ENCODE measurements around the gene SERPINA9. TPM values are rescaled to one million over a fixed set of nuclear protein-coding genes. Genes with fewer than 3 reads are reported as not detected.
"Not testable (repeated sequence)": the region's sequence is repeated elsewhere in the genome, so short reads cannot be mapped to it uniquely, and the experiment has no call there.

The SERPINA9 gene
- total RNA-seq, 3 donors from 2014 or later (not counting 1 experiment from before 2014, with no cell fraction given): not detected

GRCh38 chr14:94515856-94516255, 39.9 kb upstream of the SERPINA9 start:
- ATAC-seq (no peak), DNase-seq (no peak)
- Mint-ChIP-seq H3K9me3 (peaks cover 12 to 13% of the 10 kb centered on the region in 2 donors), H3K27me3 (ENCODE audit: low read depth in 2 of 2) (peaks cover 0 to 3% of the 10 kb centered on the region in 2 donors), H3K27ac (no peak overlapping the region), H3K4me1 (no peaks in the 10 kb centered on the region), H3K36me3 (no peaks in the 10 kb centered on the region), H3K4me3 (no peak overlapping the region)
- H3K27ac ChIP-seq (ENCODE audit: low read length): no peak overlapping the region
- intact Hi-C loops (cut with micrococcal nuclease): no loop called here
- H3K4me3 ChIP-seq (ENCODE audit: low read length): no peak overlapping the region
- no peaks in the 10 kb centered on the region for H3K36me3 ChIP-seq (ENCODE audit: control insufficient read depth, insufficient read depth, low read length)
- 96% methylated on average over 6 of the region's 6 CpGs for WGBS (ENCODE audit: insufficient coverage)
- no peaks in the 10 kb centered on the region for H3K27me3 ChIP-seq (ENCODE audit: control insufficient read depth, insufficient read depth, low read length)
- TF ChIP-seq CTCF (IDR thresholded peaks at IDR 0.05): no peak
- no peaks in the 10 kb centered on the region for H3K4me1 ChIP-seq (ENCODE audit: control insufficient read depth, insufficient read depth, low read length)
- no peaks in the 10 kb centered on the region for H3K9me3 ChIP-seq (ENCODE audit: control insufficient read depth, insufficient read depth, low read length)

- Histone ChIP-seq H3K36me3 (ENCODE audit: control insufficient read depth, insufficient read depth, low read length) (no peaks in the 10 kb centered on the region), H3K4me1 (ENCODE audit: control insufficient read depth, insufficient read depth, low read length) (no peaks in the 10 kb centered on the region), H3K27ac (ENCODE audit: low read length) (no peak overlapping the region), H3K4me3 (ENCODE audit: low read length) (no peak overlapping the region), H3K9me3 (ENCODE audit: control insufficient read depth, insufficient read depth, low read length) (no peaks in the 10 kb centered on the region), H3K27me3 (ENCODE audit: control insufficient read depth, insufficient read depth, low read length) (no peaks in the 10 kb centered on the region)
- Mint-ChIP-seq H3K27me3 (ENCODE audit: low read depth in 2 of 2) (peaks cover 0 to 3% of the 10 kb centered on the region in 2 donors), H3K9me3 (peaks cover 12 to 13% of the 10 kb centered on the region in 2 donors), H3K27ac (no peak overlapping the region), H3K4me1 (no peaks in the 10 kb centered on the region), H3K4me3 (no peak overlapping the region), H3K36me3 (no peaks in the 10 kb centered on the region)
- ATAC-seq (no peak), DNase-seq (no peak)
- TF ChIP-seq CTCF (IDR thresholded peaks at IDR 0.05): no peak
- 87% methylated on average over 9 of the region's 9 CpGs for WGBS (ENCODE audit: insufficient coverage)
- intact Hi-C loops (cut with micrococcal nuclease): no loop called here
Measured at GRCh38 chr14:94515426-94515825, 39.4 kb upstream of the SERPINA9 start.

GRCh38 chr14:94514351-94514750, 38.4 kb upstream of the SERPINA9 start:
- no peaks in the 10 kb centered on the region for H3K9me3 ChIP-seq (ENCODE audit: control insufficient read depth, insufficient read depth, low read length)
- no peaks in the 10 kb centered on the region for H3K36me3 ChIP-seq (ENCODE audit: control insufficient read depth, insufficient read depth, low read length)
- H3K27me3 Mint-ChIP-seq (ENCODE audit: low read depth in 2 of 2): no peaks in the 10 kb centered on the region
- no peaks in the 10 kb centered on the region for H3K4me1 ChIP-seq (ENCODE audit: control insufficient read depth, insufficient read depth, low read length)
- peaks cover 6 to 7% of the 10 kb centered on the region in 2 donors for H3K9me3 Mint-ChIP-seq
- H3K27me3 ChIP-seq (ENCODE audit: control insufficient read depth, insufficient read depth, low read length): no peaks in the 10 kb centered on the region
- H3K27ac ChIP-seq (ENCODE audit: low read length): no peak overlapping the region
- H3K4me3 Mint-ChIP-seq: no peak overlapping the region
- no peak overlapping the region for H3K27ac Mint-ChIP-seq
- 69% methylated on average over 7 of the region's 7 CpGs for whole genome bisulfite sequencing (ENCODE audit: insufficient coverage)
- ATAC-seq: no peak
- no peak overlapping the region for H3K4me3 ChIP-seq (ENCODE audit: low read length)
- intact Hi-C loops (cut with micrococcal nuclease): no loop called here
- no peak for DNase-seq
- H3K4me1 Mint-ChIP-seq: no peaks in the 10 kb centered on the region
- no peak for TF ChIP-seq CTCF (IDR thresholded peaks at IDR 0.05)
- no peaks in the 10 kb centered on the region for H3K36me3 Mint-ChIP-seq

- H3K4me1 ChIP-seq (ENCODE audit: control insufficient read depth, insufficient read depth, low read length); H3K36me3 Mint-ChIP-seq; DNase-seq; H3K4me1 Mint-ChIP-seq; H3K27ac Mint-ChIP-seq; ATAC-seq; H3K27me3 ChIP-seq (ENCODE audit: control insufficient read depth, insufficient read depth, low read length); H3K4me3 Mint-ChIP-seq; H3K9me3 ChIP-seq (ENCODE audit: control insufficient read depth, insufficient read depth, low read length); H3K4me3 ChIP-seq (ENCODE audit: low read length); H3K9me3 Mint-ChIP-seq; intact Hi-C loops (cut with micrococcal nuclease); H3K36me3 ChIP-seq (ENCODE audit: control insufficient read depth, insufficient read depth, low read length); H3K27ac ChIP-seq (ENCODE audit: low read length): not testable (repeated sequence)
- 71% methylated on average over 1 of the region's 2 CpGs for WGBS (ENCODE audit: insufficient coverage)
- H3K27me3 Mint-ChIP-seq (ENCODE audit: low read depth in 2 of 2): peaks cover 3 to 11% of the 10 kb centered on the region in 2 donors
Measured at GRCh38 chr14:94510481-94510880, 34.5 kb upstream of the SERPINA9 start.
